Activated T-helper 1 cell treated with anti-CD3 and anti-CD28 coated beads, Interleukin-2, amount 50 U/mL, for 16 hours (primary cell): ENCODE data around the gene EFCAB11.
A peak's percentile ranks its signal among the peaks of the same experiment; 100 is the strongest.

Source experiments
- DNase-seq, 2 donors: peaks; one replicate each; pipeline ENCODE4 v3.0.0-alpha.2; 2020; ENCODE audit warnings: low read depth in 1 of 2, low spot score in 1 of 2

EFCAB11 gene

GRCh38 chr14:89773644-89774316, 180.8 kb downstream of the EFCAB11 start:
- DNase-seq: peak; percentile 22 to 26

GRCh38 chr14:89773151-89773550, 181.4 kb downstream of the EFCAB11 start:
- no peak for DNase-seq

DNA sequence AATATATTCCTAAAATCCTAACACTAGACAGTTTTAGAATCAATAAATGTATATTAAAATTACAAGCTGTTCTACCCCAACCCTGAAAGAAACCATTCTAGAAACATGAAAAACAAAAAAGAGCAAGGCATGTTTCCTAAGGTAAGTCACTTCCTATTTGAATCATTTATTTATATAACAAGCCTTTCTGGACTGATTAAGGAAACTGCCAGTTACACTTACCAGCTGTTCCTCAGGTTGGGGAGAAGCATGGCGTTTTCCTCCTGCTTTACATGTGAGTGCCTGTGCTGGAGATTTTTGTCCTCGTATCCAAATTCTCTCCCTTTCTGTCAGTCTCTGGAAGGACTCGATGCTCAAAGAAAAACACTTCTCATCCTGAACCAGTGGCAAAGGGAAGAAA, 183.3 kb downstream of the EFCAB11 start:
- no peak for DNase-seq

GRCh38 chr14:89767861-89768268, 186.7 kb downstream of the EFCAB11 start:
- DNase-seq: peak; percentile 16 to 25

GRCh38 chr14:89767131-89767530, 187.4 kb downstream of the EFCAB11 start:
- no peak for DNase-seq

- no peak for DNase-seq
Measured at GRCh38 chr14:89765346-89765745, 189.2 kb downstream of the EFCAB11 start.

DNA sequence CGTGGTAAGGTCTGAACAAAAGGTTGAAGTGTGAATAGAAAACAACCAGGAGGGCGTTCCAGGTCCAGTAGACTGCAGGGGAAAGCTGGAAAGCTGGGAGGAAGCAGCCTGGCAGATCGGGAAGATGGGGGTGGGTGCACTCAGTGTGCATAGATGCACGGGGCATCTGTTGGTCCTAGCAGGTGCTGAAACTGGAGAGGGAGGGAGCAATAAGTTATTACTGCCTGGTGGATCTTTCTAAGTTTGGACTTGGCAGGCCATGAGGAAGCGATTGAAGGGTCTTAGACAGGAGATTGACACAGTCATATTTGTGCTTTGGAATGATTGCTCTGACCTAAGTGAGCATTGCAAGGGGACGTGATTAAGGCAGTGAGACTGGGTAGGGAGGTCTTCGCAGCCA, 194.4 kb downstream of the EFCAB11 start:
- DNase-seq: no peak

DNA sequence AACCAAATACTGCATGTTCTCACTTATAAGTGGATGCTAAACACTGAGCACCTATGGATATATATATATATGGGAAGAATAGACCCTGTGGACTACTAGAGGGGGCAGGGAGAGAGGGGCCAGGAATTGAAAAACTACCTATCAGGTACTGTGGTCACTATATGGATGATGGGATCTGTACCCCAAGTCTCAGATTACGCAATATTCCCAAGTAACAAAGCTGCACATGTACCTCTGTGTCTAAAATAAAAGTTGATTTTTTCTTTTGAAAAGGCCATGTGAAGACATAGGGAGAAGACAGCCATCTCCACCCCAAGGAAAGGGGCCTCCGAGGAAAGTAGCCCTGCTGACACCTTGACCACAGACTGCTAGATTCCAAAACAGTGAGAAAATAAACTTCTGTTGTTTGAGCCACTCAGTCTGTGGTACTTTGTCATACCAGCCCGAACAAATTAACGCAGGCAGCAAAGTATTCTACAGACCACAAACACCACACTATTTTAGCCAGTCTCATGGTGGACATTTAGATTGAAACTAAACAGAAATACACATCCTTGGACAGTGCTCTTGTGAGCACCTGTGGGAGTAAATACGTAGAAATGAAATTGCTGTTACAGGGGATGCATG, 197.1 kb downstream of the EFCAB11 start:
- DNase-seq: no peak

- no peak for DNase-seq
Measured at GRCh38 chr14:89755816-89756215, 198.7 kb downstream of the EFCAB11 start.

GRCh38 chr14:89753828-89754412, 200.6 kb downstream of the EFCAB11 start:
- no peak for DNase-seq

DNA sequence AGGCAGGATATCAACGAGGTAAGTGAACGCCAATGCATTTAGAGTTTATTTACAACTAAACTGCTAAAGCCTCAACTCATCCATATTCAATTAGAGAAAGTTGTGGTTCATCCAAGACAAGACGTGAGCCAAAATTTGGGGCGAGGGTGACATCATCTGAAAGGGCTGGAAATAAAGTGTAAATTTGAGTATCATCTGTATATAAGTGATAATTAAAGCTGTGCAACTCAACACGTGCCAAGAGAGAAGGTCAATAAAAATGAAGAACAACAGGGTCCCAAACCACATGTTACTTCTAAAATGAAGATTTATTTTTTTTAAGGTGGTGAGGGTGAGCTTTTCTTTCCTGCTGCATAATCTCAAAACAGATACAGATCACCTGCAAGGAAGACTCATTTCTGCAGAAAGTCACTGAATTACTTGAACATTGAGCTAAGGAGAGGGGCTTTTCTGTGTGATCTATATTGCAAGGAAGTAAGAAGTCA, 203.6 kb downstream of the EFCAB11 start:
- no peak for DNase-seq

GRCh38 chr14:89750281-89750755, 204.2 kb downstream of the EFCAB11 start:
- DNase-seq: no peak

DNA sequence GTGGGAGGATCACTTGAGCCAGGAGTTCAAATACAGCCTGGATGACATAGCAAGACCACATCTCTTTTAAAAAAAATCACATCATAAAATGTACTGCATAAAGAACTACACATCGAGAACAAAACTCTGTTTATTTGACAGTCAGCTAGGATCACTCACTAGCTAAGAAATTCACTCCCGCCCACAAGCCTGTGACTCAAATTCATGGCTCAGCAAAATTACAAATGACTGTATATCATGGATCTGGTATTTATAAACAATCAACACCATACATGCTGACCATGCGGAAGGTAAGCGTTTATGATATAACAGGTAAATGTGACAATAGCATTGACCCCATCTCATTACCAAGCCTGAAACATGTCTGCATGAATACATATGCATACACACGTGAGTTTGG, 206.5 kb downstream of the EFCAB11 start:
- no peak for DNase-seq

DNA sequence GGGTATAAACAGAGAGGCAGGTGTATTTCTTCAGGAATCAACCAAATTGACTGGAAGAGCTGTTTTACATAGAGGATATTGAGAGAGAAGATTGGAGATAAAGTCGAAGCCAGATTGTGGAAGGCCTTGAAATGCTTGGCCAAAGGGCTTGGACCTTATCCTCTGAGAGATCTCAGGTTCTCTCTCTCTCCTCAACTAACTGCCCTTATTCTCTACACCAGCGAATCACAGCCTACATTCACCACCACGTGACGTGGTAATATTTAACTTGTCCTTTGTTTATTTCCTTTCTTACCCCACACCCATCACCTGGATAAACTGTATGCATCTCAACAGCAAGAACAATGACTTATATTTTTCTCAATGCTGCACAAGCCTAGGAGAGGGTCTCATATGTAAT, 207.4 kb downstream of the EFCAB11 start:
- no peak for DNase-seq

DNA sequence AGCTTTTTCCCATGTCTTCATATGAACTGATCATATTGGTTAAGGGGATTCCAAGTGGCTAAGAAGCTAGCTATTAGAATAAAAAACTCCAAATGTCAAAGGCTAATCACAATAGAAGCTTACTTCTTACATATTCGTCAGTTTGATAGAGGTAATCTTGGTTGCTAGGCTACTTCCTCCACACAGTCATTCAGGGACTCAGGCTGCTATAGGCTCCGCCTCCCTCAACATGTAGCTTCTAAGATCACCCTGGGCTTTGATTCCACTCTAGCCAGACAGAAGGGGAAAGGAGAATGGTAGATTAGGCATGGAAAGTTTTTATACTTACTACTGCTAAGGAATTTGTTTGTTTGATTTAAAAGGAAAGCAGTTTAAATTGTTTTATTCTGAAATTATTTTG, 207.9 kb downstream of the EFCAB11 start:
- DNase-seq: no peak

DNA sequence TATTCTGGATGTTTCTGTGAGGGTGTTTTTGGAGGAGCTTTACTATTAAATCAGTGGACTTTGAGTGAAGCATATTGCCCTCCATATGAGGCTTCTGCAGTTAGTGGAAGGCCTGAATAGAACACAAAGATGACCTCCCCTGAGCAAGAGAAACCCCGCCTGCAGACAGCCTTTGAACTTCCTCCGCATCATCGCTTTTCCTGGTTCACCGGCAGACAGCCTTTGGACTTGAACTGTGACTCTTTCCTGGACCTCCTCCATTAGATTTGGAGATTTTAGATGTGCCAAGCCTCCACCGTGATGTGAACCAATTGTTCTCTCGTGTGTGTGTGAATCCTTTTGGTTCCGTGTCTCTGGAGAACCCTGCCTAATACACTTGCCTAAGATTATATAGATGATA, 208.4 kb downstream of the EFCAB11 start:
- no peak for DNase-seq
